Left kidney (tissue), 2 donors: ENCODE measurements around the gene PRKG1. TPM values are rescaled to one million over a fixed set of nuclear protein-coding genes. Genes with fewer than 3 reads are reported as not detected.

Experiments
- DNase-seq: peaks from one replicate; pipeline ENCODE4 v3.0.0-alpha.2; 2013
- polyA plus RNA-seq: library from polyadenylated mRNA; unstranded; fragments of 120-200 nt; gene quantifications from one replicate; pipeline ENCODE4 v1.2.1, GENCODE V29; 2013; ENCODE audit not compliant: insufficient read length

PRKG1 gene
- polyA plus RNA-seq, 1 donor: 14.9 TPM

- DNase-seq: no peak
These were observed 732.0 kb downstream of the PRKG1 start for GRCh38 chr10:51806079-51806835.

GRCh38 chr10:51808187-51808586, 733.9 kb downstream of the PRKG1 start:
- no peak for DNase-seq

- DNase-seq: no peak
These were observed 741.4 kb downstream of the PRKG1 start for GRCh38 chr10:51815723-51816122.

- DNase-seq: no peak
These were observed 746.8 kb downstream of the PRKG1 start for GRCh38 chr10:51821045-51821444.

- no peak for DNase-seq
These were observed 747.5 kb downstream of the PRKG1 start for GRCh38 chr10:51821745-51822144.

- DNase-seq: no peak
These were observed 758.5 kb downstream of the PRKG1 start for GRCh38 chr10:51832652-51833383.

GRCh38 chr10:51834548-51834947, 760.3 kb downstream of the PRKG1 start:
- DNase-seq: no peak

GRCh38 chr10:51838471-51838870, 764.2 kb downstream of the PRKG1 start:
- DNase-seq: no peak

GRCh38 chr10:51843966-51844365, 769.7 kb downstream of the PRKG1 start:
- DNase-seq: no peak

GRCh38 chr10:51846856-51847506, 772.7 kb downstream of the PRKG1 start:
- DNase-seq: no peak

- DNase-seq: no peak
These were observed 778.0 kb downstream of the PRKG1 start for GRCh38 chr10:51852297-51852696.

GRCh38 chr10:51857305-51857704, 783.0 kb downstream of the PRKG1 start:
- no peak for DNase-seq

GRCh38 chr10:51860257-51860656, 786.0 kb downstream of the PRKG1 start:
- no peak for DNase-seq

- DNase-seq: no peak
These were observed 786.8 kb downstream of the PRKG1 start for GRCh38 chr10:51861051-51861450.

- DNase-seq: no peak
These were observed 787.4 kb downstream of the PRKG1 start for GRCh38 chr10:51861731-51862130.

GRCh38 chr10:51862149-51862548, 787.9 kb downstream of the PRKG1 start:
- DNase-seq: no peak

- DNase-seq: no peak
These were observed 793.7 kb downstream of the PRKG1 start for GRCh38 chr10:51867956-51868355.

GRCh38 chr10:51874131-51874530, 799.8 kb downstream of the PRKG1 start:
- no peak for DNase-seq

GRCh38 chr10:51875610-51876009, 801.3 kb downstream of the PRKG1 start:
- no peak for DNase-seq

- no peak for DNase-seq
These were observed 802.2 kb downstream of the PRKG1 start for GRCh38 chr10:51876503-51876902.

- no peak for DNase-seq
These were observed 802.7 kb downstream of the PRKG1 start for GRCh38 chr10:51876979-51877378.

GRCh38 chr10:51877636-51878035, 803.3 kb downstream of the PRKG1 start:
- DNase-seq: no peak

- no peak for DNase-seq
These were observed 804.4 kb downstream of the PRKG1 start for GRCh38 chr10:51878695-51879094.
